Regular cardiac myocyte (primary cell): ENCODE measurements around the gene MAS1. TPM values are rescaled to one million over a fixed set of nuclear protein-coding genes. Genes with fewer than 3 reads are reported as not detected.

Experiments
- total RNA-seq: library from RNA; depleted of rRNA; stranded (reverse); fragments of >200 nt; gene quantifications from 2 replicates; pipeline ENCODE4 v1.2.3, GENCODE V29; 2014

The MAS1 gene
- total RNA-seq = under 0.01 TPM in 2 replicates

GRCh38 chr6:159890792-159891191, at the start of gene MAS1:
TSS of gene MAS1 (plus strand) at chr6:159890988. CDS start at chr6:159906956, 15,968 bp downstream.

Other genes with a start within 250 kb of the MAS1 start
- 110 and 2,076 TPM in 2 replicates for gene SOD2, start 197.7 kb upstream of the MAS1 start, total RNA-seq
- gene WTAP, start 163.5 kb upstream of the MAS1 start, total RNA-seq = 103 and 125 TPM in 2 replicates
- 17.2 and 34.3 TPM in 2 replicates for gene ACAT2, start 128.9 kb upstream of the MAS1 start, total RNA-seq
- 264 and 509 TPM in 2 replicates for gene TCP1, start 101.4 kb upstream of the MAS1 start, total RNA-seq
- gene MRPL18, start 100.5 kb upstream of the MAS1 start, total RNA-seq = 96.1 and 148 TPM in 2 replicates
- 0.19 and 0.56 TPM in 2 replicates for gene PNLDC1, start 90.7 kb upstream of the MAS1 start, total RNA-seq
- 131 and 197 TPM in 2 replicates for gene IGF2R, start 78.1 kb downstream of the MAS1 start, total RNA-seq
- under 0.01 and 0.38 TPM in 2 replicates for gene SLC22A1, start 230.8 kb downstream of the MAS1 start, total RNA-seq